OCI-LY7 (cell line): ENCODE results near the gene GAB4.

Source experiments
- EZH2phosphoT487 ChIP-seq: fragments of 200-600 bp; sonication (generic); IDR thresholded peaks from 2 replicates; pipeline ENCODE4 v1.6.1; 2018; ENCODE audit warnings: low read depth, borderline replicate concordance, mild to moderate bottlenecking, mixed run types, antibody characterized with exemption, low read length, moderate library complexity, mixed read lengths
- TF ChIP-seq, protein P1 (sequence below): fragments of 200-600 bp; sonication (generic); conservative IDR thresholded peaks from 2 replicates; pipeline ENCODE4 v1.5.1; 2014; ENCODE audit warnings: mild to moderate bottlenecking, antibody characterized with exemption, low read length, moderate library complexity, mixed read lengths

- TF ChIP-seq, protein P1, sequence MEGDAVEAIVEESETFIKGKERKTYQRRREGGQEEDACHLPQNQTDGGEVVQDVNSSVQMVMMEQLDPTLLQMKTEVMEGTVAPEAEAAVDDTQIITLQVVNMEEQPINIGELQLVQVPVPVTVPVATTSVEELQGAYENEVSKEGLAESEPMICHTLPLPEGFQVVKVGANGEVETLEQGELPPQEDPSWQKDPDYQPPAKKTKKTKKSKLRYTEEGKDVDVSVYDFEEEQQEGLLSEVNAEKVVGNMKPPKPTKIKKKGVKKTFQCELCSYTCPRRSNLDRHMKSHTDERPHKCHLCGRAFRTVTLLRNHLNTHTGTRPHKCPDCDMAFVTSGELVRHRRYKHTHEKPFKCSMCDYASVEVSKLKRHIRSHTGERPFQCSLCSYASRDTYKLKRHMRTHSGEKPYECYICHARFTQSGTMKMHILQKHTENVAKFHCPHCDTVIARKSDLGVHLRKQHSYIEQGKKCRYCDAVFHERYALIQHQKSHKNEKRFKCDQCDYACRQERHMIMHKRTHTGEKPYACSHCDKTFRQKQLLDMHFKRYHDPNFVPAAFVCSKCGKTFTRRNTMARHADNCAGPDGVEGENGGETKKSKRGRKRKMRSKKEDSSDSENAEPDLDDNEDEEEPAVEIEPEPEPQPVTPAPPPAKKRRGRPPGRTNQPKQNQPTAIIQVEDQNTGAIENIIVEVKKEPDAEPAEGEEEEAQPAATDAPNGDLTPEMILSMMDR = no peak
- no peak for TF ChIP-seq EZH2phosphoT487
Observed at GRCh38 chr22:16935209-16935608, 72.8 kb downstream of the GAB4 start.
